Mesenchymal stem cell (in vitro differentiated cells and primary cell): ENCODE data around the gene PAM16.

Experiments
- DNase-seq: peaks from one replicate; pipeline ENCODE4 v3.0.0-alpha.2; 2013
- H2AFZ ChIP-seq: one replicate; pipeline ENCODE4 v1.6.1; 2013; ENCODE audit warnings: low read depth, mild to moderate bottlenecking, control low read depth, inconsistent platforms, low read length, moderate library complexity
- H2AK5ac ChIP-seq: 2 replicates; pipeline ENCODE4 v1.6.1; 2013; ENCODE audit warnings: low read length, moderate library complexity, mild to moderate bottlenecking, inconsistent platforms; ENCODE audit not compliant: severe bottlenecking
- H2BK120ac ChIP-seq: one replicate; pipeline ENCODE4 v1.6.1; 2013; ENCODE audit warnings: low read depth, mild to moderate bottlenecking, inconsistent platforms, low read length, moderate library complexity
- H2BK12ac ChIP-seq, 2 experiments: one replicate each; pipeline ENCODE4 v1.6.1; 2013; ENCODE audit warnings: inconsistent platforms in 2 of 2, low read length in 2 of 2, mild to moderate bottlenecking in 2 of 2, moderate library complexity in 2 of 2, control low read depth in 1 of 2
- H2BK15ac ChIP-seq: one replicate; pipeline ENCODE4 v1.6.1; 2013; ENCODE audit warnings: mild to moderate bottlenecking, low read depth, inconsistent platforms; ENCODE audit not compliant: poor library complexity, severe bottlenecking
- H2BK5ac ChIP-seq: 2 replicates; pipeline ENCODE4 v1.6.1; 2013; ENCODE audit warnings: low read depth, mild to moderate bottlenecking, low read length, control low read depth, inconsistent platforms; ENCODE audit not compliant: poor library complexity, severe bottlenecking
- H3K14ac ChIP-seq, 2 experiments: one replicate each; pipeline ENCODE4 v1.6.1; 2013; ENCODE audit warnings: inconsistent platforms in 2 of 2, low read length in 2 of 2, control low read depth in 1 of 2, mild to moderate bottlenecking in 1 of 2, moderate library complexity in 1 of 2
- H3K18ac ChIP-seq, 2 experiments: one replicate each; pipeline ENCODE4 v1.6.1; 2013; ENCODE audit warnings: inconsistent platforms in 2 of 2, low read length in 2 of 2, control low read depth in 1 of 2, low read depth in 1 of 2, mild to moderate bottlenecking in 1 of 2
- H3K23ac ChIP-seq, 2 experiments: one replicate each; pipeline ENCODE4 v1.6.1; 2013; ENCODE audit warnings: inconsistent platforms in 2 of 2, low read length in 2 of 2, mild to moderate bottlenecking in 2 of 2, moderate library complexity in 2 of 2, control low read depth in 1 of 2
- H3K27ac ChIP-seq: 2 replicates; pipeline ENCODE4 v1.5.1; 2013; ENCODE audit warnings: mild to moderate bottlenecking, moderate library complexity, low read length, control low read depth, inconsistent platforms; ENCODE audit not compliant: poor library complexity, severe bottlenecking
- H3K27me3 ChIP-seq, 2 experiments: 2 replicates each; pipeline versions ENCODE4 v1.6.1 to v1.7.0; 2013; ENCODE audit warnings: low read length in 2 of 2, mild to moderate bottlenecking in 2 of 2, moderate library complexity in 2 of 2, control low read depth in 1 of 2, inconsistent platforms in 1 of 2; ENCODE audit not compliant: control insufficient read depth in 1 of 2, insufficient read depth in 1 of 2
- H3K36me3 ChIP-seq, 2 experiments: 2 replicates each; pipeline versions ENCODE4 v1.6.1 to v1.7.0; 2013; ENCODE audit warnings: low read length in 2 of 2, control low read depth in 1 of 2, inconsistent platforms in 1 of 2, low read depth in 1 of 2, mild to moderate bottlenecking in 1 of 2; ENCODE audit not compliant: insufficient read depth in 2 of 2, control insufficient read depth in 1 of 2
- H3K4ac ChIP-seq, 2 experiments: one replicate each; pipeline ENCODE4 v1.6.1; 2013; ENCODE audit warnings: inconsistent platforms in 2 of 2, low read length in 2 of 2, mild to moderate bottlenecking in 2 of 2, moderate library complexity in 2 of 2, control low read depth in 1 of 2, low read depth in 1 of 2
- H3K4me1 ChIP-seq: 2 replicates; pipeline ENCODE4 v1.6.1; 2013; ENCODE audit warnings: low read depth, low read length, control low read depth; ENCODE audit not compliant: control insufficient read depth, insufficient read depth
- H3K4me2 ChIP-seq: 2 replicates; pipeline ENCODE4 v1.6.1; 2013; ENCODE audit warnings: low read length, mild to moderate bottlenecking, inconsistent platforms; ENCODE audit not compliant: poor library complexity, severe bottlenecking
- H3K4me3 ChIP-seq, 2 experiments: 2 replicates each; pipeline versions ENCODE4 v1.5.1 to v1.7.0; 2013; ENCODE audit warnings: low read length in 2 of 2, mild to moderate bottlenecking in 2 of 2, control low read depth in 1 of 2, low read depth in 1 of 2; ENCODE audit not compliant: insufficient read depth in 1 of 2
- H3K79me1 ChIP-seq: replicated peaks from 2 replicates; pipeline ENCODE4 v1.6.1; 2013; ENCODE audit warnings: mild to moderate bottlenecking, control low read depth, low read length, inconsistent platforms; ENCODE audit not compliant: poor library complexity, severe bottlenecking
- H3K9ac ChIP-seq: 2 replicates; pipeline ENCODE4 v1.7.0; 2013; ENCODE audit warnings: mild to moderate bottlenecking, low read length, moderate library complexity
- H3K9me3 ChIP-seq: 2 replicates; pipeline ENCODE4 v1.7.0; 2013; ENCODE audit warnings: mild to moderate bottlenecking, low read length; ENCODE audit not compliant: control insufficient read depth
- H4K8ac ChIP-seq: one replicate; pipeline ENCODE4 v1.6.1; 2013; ENCODE audit warnings: inconsistent platforms, mild to moderate bottlenecking, low read length, moderate library complexity
- H4K91ac ChIP-seq: one replicate; pipeline ENCODE4 v1.6.1; 2013; ENCODE audit warnings: mild to moderate bottlenecking, low read length, inconsistent platforms
- WGBS: methylation state at CpG from one replicate; pipeline ENCODE4 v1.1.7; 2013; ENCODE audit warnings: mixed read lengths; 5-methylcytosine and 5-hydroxymethylcytosine counted together

Gene PAM16

GRCh38 chr16:4361033-4361943, 10.2 kb upstream of the PAM16 start:
- Histone ChIP-seq H3K79me1 (no peaks in the 10 kb centered on the region), H2AFZ (no peak overlapping the region), H3K23ac (no peak overlapping the region), H3K4me2 (no peak overlapping the region), H3K36me3 (peaks cover 5 to 63% of the 10 kb centered on the region in 2 experiments), H3K4ac (no peak overlapping the region), H4K91ac (no peak overlapping the region), H3K9ac (no peak overlapping the region), H3K27me3 (no peaks in the 10 kb centered on the region), H3K9me3 (no peaks in the 10 kb centered on the region), H2BK12ac (peak overlapping the region in 1 of 2 experiments; percentile 29), H3K14ac (peak overlapping the region in 1 of 2 experiments; percentile 53), H2BK15ac (no peak overlapping the region), H3K18ac (peak overlapping the region in 1 of 2 experiments; percentile 28), H2BK120ac (no peak overlapping the region), H2BK5ac (no peak overlapping the region), H2AK5ac (no peak overlapping the region), H3K27ac (no peak overlapping the region), H3K4me3 (no peak overlapping the region), H3K4me1 (peaks cover 19% of the 10 kb centered on the region), H4K8ac (no peak overlapping the region)
- WGBS: 97% methylated on average over 27 of the region's 28 CpGs
- DNase-seq: no peak

DNA sequence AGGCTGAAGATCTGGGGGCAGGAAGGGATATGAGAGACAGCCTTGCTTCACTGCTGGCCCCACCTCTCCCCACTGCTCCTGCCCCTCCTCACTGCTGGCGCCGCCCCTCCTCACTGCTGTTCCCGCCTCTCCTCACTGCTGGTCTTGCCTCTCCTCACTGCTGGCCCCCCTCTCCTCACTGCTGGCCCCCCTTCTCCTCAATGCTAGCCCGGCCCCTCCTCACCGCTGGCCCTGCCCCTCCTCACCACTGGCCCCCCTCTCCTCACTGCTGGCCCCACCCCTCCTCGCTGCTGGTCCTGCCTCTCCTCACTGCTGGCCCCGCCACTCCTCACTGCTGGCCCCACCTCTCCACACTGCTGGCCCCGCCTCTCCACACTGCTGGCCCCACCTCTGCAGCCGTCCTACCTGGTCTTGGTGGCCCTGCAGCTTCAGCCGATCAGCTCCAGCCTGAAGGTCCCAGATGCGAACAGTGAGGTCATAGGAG, 9.5 kb upstream of the PAM16 start:
- Histone ChIP-seq H3K36me3 (peaks cover 5 to 58% of the 10 kb centered on the region in 2 experiments), H4K8ac (peak overlapping the region; percentile 33), H3K14ac (peak overlapping the region in 1 of 2 experiments; percentile 53), H2BK12ac (peak overlapping the region in 1 of 2 experiments; percentile 51), H2BK5ac (no peak overlapping the region), H3K9ac (no peak overlapping the region), H3K79me1 (no peaks in the 10 kb centered on the region), H3K4me3 (no peak overlapping the region), H2AK5ac (no peak overlapping the region), H3K27me3 (no peaks in the 10 kb centered on the region), H3K9me3 (no peaks in the 10 kb centered on the region), H3K18ac (peak overlapping the region in 1 of 2 experiments; percentile 28), H2BK15ac (no peak overlapping the region), H2BK120ac (no peak overlapping the region), H3K4me2 (no peak overlapping the region), H3K27ac (no peak overlapping the region), H3K23ac (no peak overlapping the region), H3K4ac (peak overlapping the region in 1 of 2 experiments; percentile 4), H3K4me1 (peaks cover 19% of the 10 kb centered on the region), H4K91ac (peak overlapping the region; percentile 41), H2AFZ (no peak overlapping the region)
- WGBS: 75% methylated on average over 11 of the region's 11 CpGs
- peak; percentile 59 for DNase-seq

GRCh38 chr16:4359914-4360313, 8.8 kb upstream of the PAM16 start:
- 88% methylated on average over 3 of the region's 3 CpGs for WGBS
- no peak overlapping the region for H4K8ac ChIP-seq

GRCh38 chr16:4358831-4359561, 7.9 kb upstream of the PAM16 start:
- Histone ChIP-seq H2BK15ac (no peak overlapping the region), H3K27me3 (no peaks in the 10 kb centered on the region), H3K9me3 (no peaks in the 10 kb centered on the region), H3K4me3 (no peak overlapping the region), H3K23ac (no peak overlapping the region), H2BK12ac (no peak overlapping the region), H2AFZ (no peak overlapping the region), H2AK5ac (no peak overlapping the region), H4K91ac (peak overlapping the region; percentile 77), H3K79me1 (no peaks in the 10 kb centered on the region), H3K14ac (no peak overlapping the region), H3K18ac (no peak overlapping the region), H3K36me3 (peaks cover 5 to 53% of the 10 kb centered on the region in 2 experiments), H2BK5ac (no peak overlapping the region), H4K8ac (no peak overlapping the region), H3K27ac (no peak overlapping the region), H2BK120ac (no peak overlapping the region), H3K4ac (peak overlapping the region in 1 of 2 experiments; percentile 2), H3K4me2 (no peak overlapping the region), H3K4me1 (peaks cover 19% of the 10 kb centered on the region), H3K9ac (no peak overlapping the region)
- DNase-seq: peak; percentile 43
- 42% methylated on average over 16 of the region's 19 CpGs for WGBS

More at GRCh38 chr16:4359914-4360313, 8.8 kb upstream of the PAM16 start:
- Histone ChIP-seq H2AK5ac (no peak overlapping the region), H2AFZ (no peak overlapping the region), H3K4me1 (peaks cover 19% of the 10 kb centered on the region), H3K23ac (no peak overlapping the region), H3K27me3 (no peaks in the 10 kb centered on the region), H4K91ac (no peak overlapping the region), H3K36me3 (peaks cover 5 to 53% of the 10 kb centered on the region in 2 experiments), H3K4me3 (no peak overlapping the region), H3K27ac (no peak overlapping the region), H3K18ac (no peak overlapping the region), H3K4me2 (no peak overlapping the region), H3K9ac (no peak overlapping the region), H3K9me3 (no peaks in the 10 kb centered on the region), H2BK15ac (no peak overlapping the region), H3K14ac (no peak overlapping the region), H3K79me1 (no peaks in the 10 kb centered on the region), H2BK120ac (no peak overlapping the region), H2BK12ac (peak overlapping the region in 1 of 2 experiments; percentile 51), H3K4ac (no peak overlapping the region), H2BK5ac (no peak overlapping the region)
- no peak for DNase-seq
